Fibroblast of lung (primary cell): ENCODE measurements around the gene MPPE1.

Source experiments
- EZH2 ChIP-seq: IDR thresholded peaks from 2 replicates; pipeline ENCODE4 v1.5.1; 2012; ENCODE audit warnings: low read length, control low read depth, mild to moderate bottlenecking; ENCODE audit errors: missing control alignments
- TF ChIP-seq, protein P1 (sequence below), 2 donors: IDR thresholded peaks in 1 of 2; conservative IDR thresholded peaks in 1 of 2; 1 replicate in 1 of 2; 2 replicates in 1 of 2; pipeline ENCODE4 v1.5.1; 2011 to 2012; ENCODE audit warnings: low read length in 2 of 2, control low read depth in 1 of 2, inconsistent platforms in 1 of 2, low read depth in 1 of 2, mild to moderate bottlenecking in 1 of 2

DNA sequence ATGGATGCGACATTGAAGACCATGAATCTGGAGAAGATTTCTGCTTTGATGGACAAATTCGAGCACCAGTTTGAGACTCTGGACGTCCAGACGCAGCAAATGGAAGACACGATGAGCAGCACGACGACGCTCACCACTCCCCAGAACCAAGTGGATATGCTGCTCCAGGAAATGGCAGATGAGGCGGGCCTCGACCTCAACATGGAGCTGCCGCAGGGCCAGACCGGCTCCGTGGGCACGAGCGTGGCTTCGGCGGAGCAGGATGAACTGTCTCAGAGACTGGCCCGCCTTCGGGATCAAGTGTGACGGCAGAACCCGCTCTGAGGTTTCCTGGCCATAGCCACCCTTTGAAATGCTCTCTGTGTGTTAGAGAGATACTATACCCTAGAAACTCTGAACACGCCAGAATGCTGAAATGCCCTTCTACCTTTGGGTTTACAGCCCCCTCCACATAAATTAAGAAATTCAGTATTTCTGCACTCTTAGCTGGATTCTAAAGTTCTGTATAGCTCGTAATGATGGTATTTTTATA lies 56.2 kb downstream of the MPPE1 start:
- TF ChIP-seq EZH2: no peak
- TF ChIP-seq, protein P1, sequence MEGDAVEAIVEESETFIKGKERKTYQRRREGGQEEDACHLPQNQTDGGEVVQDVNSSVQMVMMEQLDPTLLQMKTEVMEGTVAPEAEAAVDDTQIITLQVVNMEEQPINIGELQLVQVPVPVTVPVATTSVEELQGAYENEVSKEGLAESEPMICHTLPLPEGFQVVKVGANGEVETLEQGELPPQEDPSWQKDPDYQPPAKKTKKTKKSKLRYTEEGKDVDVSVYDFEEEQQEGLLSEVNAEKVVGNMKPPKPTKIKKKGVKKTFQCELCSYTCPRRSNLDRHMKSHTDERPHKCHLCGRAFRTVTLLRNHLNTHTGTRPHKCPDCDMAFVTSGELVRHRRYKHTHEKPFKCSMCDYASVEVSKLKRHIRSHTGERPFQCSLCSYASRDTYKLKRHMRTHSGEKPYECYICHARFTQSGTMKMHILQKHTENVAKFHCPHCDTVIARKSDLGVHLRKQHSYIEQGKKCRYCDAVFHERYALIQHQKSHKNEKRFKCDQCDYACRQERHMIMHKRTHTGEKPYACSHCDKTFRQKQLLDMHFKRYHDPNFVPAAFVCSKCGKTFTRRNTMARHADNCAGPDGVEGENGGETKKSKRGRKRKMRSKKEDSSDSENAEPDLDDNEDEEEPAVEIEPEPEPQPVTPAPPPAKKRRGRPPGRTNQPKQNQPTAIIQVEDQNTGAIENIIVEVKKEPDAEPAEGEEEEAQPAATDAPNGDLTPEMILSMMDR (conservative IDR thresholded peaks at IDR 0.05 in 1 of 2, IDR thresholded peaks at IDR 0.05 in 1 of 2; ENCODE audit: low read depth in 1 of 2, low read length in 2 of 2): no peak
